GM23248 (cell line): ENCODE results near the gene SHPK. TPM values are rescaled to one million over a fixed set of nuclear protein-coding genes. Genes with fewer than 3 reads are reported as not detected.

Experiments used
- DNase-seq: peaks from one replicate; pipeline ENCODE4 v3.0.0-alpha.2; 2015
- H2AFZ ChIP-seq: fragments of 200-600 bp; sonication (generic); 2 replicates; pipeline ENCODE4 v1.6.1; 2016; ENCODE audit warnings: antibody characterized with exemption
- H3F3A ChIP-seq: fragments of 200-600 bp; sonication (generic); 2 replicates; pipeline ENCODE4 v1.6.1; 2016; ENCODE audit warnings: mild to moderate bottlenecking, antibody characterized with exemption, mixed run types; ENCODE audit not compliant: insufficient read depth
- H3K27ac ChIP-seq: fragments of 200-600 bp; sonication (generic); 2 replicates; pipeline ENCODE4 v1.5.1; 2016; ENCODE audit warnings: mild to moderate bottlenecking
- H3K27me3 ChIP-seq: fragments of 200-600 bp; sonication (generic); replicated peaks from 2 replicates; pipeline ENCODE4 v1.6.1; 2016; ENCODE audit warnings: mild to moderate bottlenecking; ENCODE audit not compliant: insufficient read depth
- H3K36me3 ChIP-seq: fragments of 200-600 bp; sonication (generic); 2 replicates; pipeline ENCODE4 v1.6.1; 2016; ENCODE audit warnings: low read depth, mild to moderate bottlenecking
- H3K4me1 ChIP-seq: fragments of 200-600 bp; sonication (generic); 2 replicates; pipeline ENCODE4 v1.6.1; 2016; ENCODE audit warnings: mild to moderate bottlenecking; ENCODE audit not compliant: insufficient read depth
- H3K4me2 ChIP-seq: fragments of 200-600 bp; sonication (generic); one replicate; pipeline ENCODE4 v1.6.1; 2016; ENCODE audit warnings: mild to moderate bottlenecking; ENCODE audit not compliant: unreplicated experiment
- H3K4me3 ChIP-seq: fragments of 200-600 bp; sonication (generic); 2 replicates; pipeline ENCODE4 v1.5.1; 2016; ENCODE audit warnings: mild to moderate bottlenecking
- H3K79me2 ChIP-seq: fragments of 200-600 bp; sonication (generic); 2 replicates; pipeline ENCODE4 v1.6.1; 2016; ENCODE audit warnings: mild to moderate bottlenecking; ENCODE audit not compliant: insufficient read depth
- H3K9ac ChIP-seq: fragments of 200-600 bp; sonication (generic); 2 replicates; pipeline ENCODE4 v1.6.1; 2016; ENCODE audit warnings: mild to moderate bottlenecking
- H3K9me2 ChIP-seq: fragments of 200-600 bp; sonication (generic); 2 replicates; pipeline ENCODE4 v1.6.1; 2016; ENCODE audit warnings: mixed run types, mild to moderate bottlenecking, moderate library complexity; ENCODE audit not compliant: insufficient read depth
- H3K9me3 ChIP-seq: fragments of 200-600 bp; sonication (generic); one replicate; pipeline ENCODE4 v1.6.1; 2017; ENCODE audit warnings: low read depth
- H4K20me1 ChIP-seq: fragments of 200-600 bp; sonication (generic); 2 replicates; pipeline ENCODE4 v1.6.0; 2016; ENCODE audit not compliant: insufficient read depth
- EZH2 ChIP-seq: fragments of 200-600 bp; sonication (generic); IDR thresholded peaks from 2 replicates; pipeline ENCODE4 v1.6.1; 2018; ENCODE audit warnings: antibody characterized with exemption, mild to moderate bottlenecking; ENCODE audit not compliant: insufficient read depth, poor library complexity, severe bottlenecking
- EZH2phosphoT487 ChIP-seq: fragments of 200-600 bp; sonication (generic); IDR thresholded peaks from 2 replicates; pipeline ENCODE4 v1.6.1; 2018; ENCODE audit warnings: antibody characterized with exemption, moderate library complexity, mild to moderate bottlenecking, low read depth; ENCODE audit not compliant: insufficient read depth
- WGBS, 2 experiments: methylation state at CpG; one replicate each; pipeline ENCODE4 v1.1.6; 2015 to 2017; ENCODE audit warnings: low lambda C conversion rate in 2 of 2, low coverage in 1 of 2; ENCODE audit errors: missing lambda C conversion rate in 2 of 2; 5-methylcytosine and 5-hydroxymethylcytosine counted together
- in situ Hi-C: fragments of 300-500 bp; cut with MboI; formaldehyde crosslinking; loops from 2 replicates; pipeline ENCODE4 v1.15.0; 2020
- polyA plus RNA-seq: library from polyadenylated mRNA; unstranded; fragments of >200 nt; fragmentation: Nextera tagmentation; extraction: Ambion mirVana; gene quantifications from 2 replicates; pipeline ENCODE4 v1.2.1, GENCODE V29; 2016
- total RNA-seq: library from RNA; depleted of rRNA; stranded (reverse); fragments of >200 nt; shearing (Covaris generic); gene quantifications from 2 replicates; pipeline ENCODE4 v1.2.3, GENCODE V29; 2014

Gene SHPK
- total and polyA plus RNA-seq, 2 experiments from 2014 or later, result 3.1 to 5.8 TPM

- H3K9ac ChIP-seq, result no peak overlapping the region
- 31 to 37% methylated on average over 16 of the region's 16 CpGs for WGBS, 2 experiments
- H2AFZ ChIP-seq, result 0 out of 2 replicates have a peak overlapping the region, but pooled peaks have one; percentile 29
- H3K4me2 ChIP-seq, result no peak overlapping the region
- no peaks in the 10 kb centered on the region; the same call in 1 of the 2 replicates for H3K4me1 ChIP-seq
- no peaks in the 10 kb centered on the region for H3K79me2 ChIP-seq
- H3K9me3 ChIP-seq, result no peaks in the 10 kb centered on the region
- H3K9me2 ChIP-seq, result no peaks in the 10 kb centered on the region
- TF ChIP-seq EZH2 (no peak), EZH2phosphoT487 (no peak)
- no peak overlapping the region for H3K27ac ChIP-seq
- peak; percentile 59 for DNase-seq
- no peaks in the 10 kb centered on the region for H3F3A ChIP-seq
- no peaks in the 10 kb centered on the region for H4K20me1 ChIP-seq
- H3K27me3 ChIP-seq, result peaks cover 6% of the 10 kb centered on the region; the same call in 1 of the 2 replicates
- H3K4me3 ChIP-seq, result no peak overlapping the region
- in situ Hi-C loops, result no loop called here
- no peaks in the 10 kb centered on the region for H3K36me3 ChIP-seq
These were observed 42.2 kb upstream of the SHPK start for GRCh38 chr17:3678095-3678820.

DNA sequence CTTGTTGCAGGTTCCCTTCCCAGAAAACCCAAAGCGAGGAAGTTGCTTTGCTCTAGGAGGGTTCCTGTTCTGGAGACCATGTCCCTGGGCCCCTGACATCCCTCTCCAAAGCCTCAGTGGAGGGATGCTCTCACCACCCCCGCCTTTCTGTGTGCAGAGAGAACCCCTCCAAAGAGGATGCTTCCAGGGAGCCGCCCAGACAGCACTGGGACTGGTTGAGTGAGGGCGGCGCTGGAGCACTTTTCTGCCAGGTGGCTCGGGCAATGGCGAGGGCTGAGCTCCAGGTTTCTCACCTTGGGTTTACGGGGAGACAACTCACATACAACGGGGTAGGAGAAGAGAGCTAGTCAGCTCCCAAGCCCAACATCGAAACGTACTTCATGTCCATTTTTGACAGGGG lies 39.8 kb upstream of the SHPK start:
- Histone ChIP-seq H3K79me2 (peaks cover 4% of the 10 kb centered on the region; the same call in 1 of the 2 replicates), H3K27ac (no peak overlapping the region), H3F3A (no peaks in the 10 kb centered on the region), H3K4me1 (no peaks in the 10 kb centered on the region; the same call in 1 of the 2 replicates), H3K36me3 (no peaks in the 10 kb centered on the region), H4K20me1 (no peaks in the 10 kb centered on the region), H3K9me2 (no peaks in the 10 kb centered on the region), H3K4me3 (no peak overlapping the region), H3K9me3 (no peaks in the 10 kb centered on the region), H3K27me3 (no peaks in the 10 kb centered on the region), H2AFZ (no peak overlapping the region), H3K9ac (no peak overlapping the region), H3K4me2 (no peak overlapping the region)
- WGBS, 2 experiments, result 68 to 74% methylated on average over 11 of the region's 11 CpGs
- no peak for DNase-seq
- in situ Hi-C loops, result no loop called here
- TF ChIP-seq EZH2 (no peak), EZH2phosphoT487 (no peak)

- WGBS, 2 experiments, result 98 to 99% methylated on average over 4 of the region's 4 CpGs
- no peaks in the 10 kb centered on the region for H3K27me3 ChIP-seq
- in situ Hi-C loops, result no loop called here
- H2AFZ ChIP-seq, result no peak overlapping the region
- no peaks in the 10 kb centered on the region for H3K9me2 ChIP-seq
- H3F3A ChIP-seq, result no peaks in the 10 kb centered on the region
- no peaks in the 10 kb centered on the region for H3K9me3 ChIP-seq
- H3K9ac ChIP-seq, result no peak overlapping the region
- H4K20me1 ChIP-seq, result no peaks in the 10 kb centered on the region
- no peak for DNase-seq
- H3K4me2 ChIP-seq, result no peak overlapping the region
- H3K36me3 ChIP-seq, result no peaks in the 10 kb centered on the region
- TF ChIP-seq EZH2phosphoT487 (no peak), EZH2 (no peak)
- peaks cover 29% of the 10 kb centered on the region for H3K79me2 ChIP-seq
- no peak overlapping the region for H3K27ac ChIP-seq
- peaks cover 10% of the 10 kb centered on the region; the same call in 1 of the 2 replicates for H3K4me1 ChIP-seq
- no peak overlapping the region for H3K4me3 ChIP-seq
These were observed 36.5 kb upstream of the SHPK start for GRCh38 chr17:3672571-3672970.

DNA sequence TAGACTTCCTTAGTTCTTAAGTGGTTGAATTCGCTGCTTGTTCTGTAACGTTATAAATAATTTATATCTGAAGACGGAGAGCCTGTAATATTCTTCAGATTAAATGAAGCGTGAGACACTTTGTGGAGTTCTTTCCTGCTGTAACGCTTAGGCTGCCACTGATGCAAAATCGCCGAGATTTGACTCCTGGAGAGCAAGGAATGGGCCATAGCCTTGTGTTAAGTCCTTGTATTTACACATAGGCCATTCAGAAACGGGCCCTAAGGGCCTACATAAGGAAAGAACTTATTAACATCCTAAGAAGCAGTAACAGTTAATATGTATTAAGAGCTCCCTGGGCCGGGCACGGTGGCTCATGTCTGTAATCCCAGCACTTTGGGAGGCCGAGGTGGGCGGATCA lies 33.5 kb upstream of the SHPK start:
- no peak overlapping the region for H3K27ac ChIP-seq
- peaks cover 57% of the 10 kb centered on the region for H3K79me2 ChIP-seq
- peak; percentile 20 for DNase-seq

More for the DNA sequence above, 33.5 kb upstream of the SHPK start:
- Histone ChIP-seq H4K20me1 (no peaks in the 10 kb centered on the region), H3K36me3 (no peaks in the 10 kb centered on the region), H3K4me1 (peaks cover 16% of the 10 kb centered on the region), H3K9ac (peak overlapping the region; percentile 87), H3K27me3 (no peaks in the 10 kb centered on the region), H3K9me2 (no peaks in the 10 kb centered on the region), H3K4me2 (peak overlapping the region; percentile 97), H3K9me3 (no peaks in the 10 kb centered on the region), H3K4me3 (peak overlapping the region; percentile 83), H2AFZ (no peak overlapping the region; the same call in 1 of the 2 replicates), H3F3A (no peaks in the 10 kb centered on the region)
- TF ChIP-seq EZH2, result no peak
- no peak for TF ChIP-seq EZH2phosphoT487
- in situ Hi-C loops, result no loop called here
- WGBS, 2 experiments, result 45 to 49% methylated on average over 12 of the region's 12 CpGs
